HG02943 (cell line): ENCODE measurements around the gene TTC12.

Experiments
- ATAC-seq: cut with Tn5 transposase; IDR thresholded peaks from one replicate; pipeline ENCODE4 v1.9.1; 2021; ENCODE audit warnings: mild to moderate bottlenecking, low read depth, moderate library complexity; ENCODE audit not compliant: unreplicated experiment

The TTC12 gene

DNA sequence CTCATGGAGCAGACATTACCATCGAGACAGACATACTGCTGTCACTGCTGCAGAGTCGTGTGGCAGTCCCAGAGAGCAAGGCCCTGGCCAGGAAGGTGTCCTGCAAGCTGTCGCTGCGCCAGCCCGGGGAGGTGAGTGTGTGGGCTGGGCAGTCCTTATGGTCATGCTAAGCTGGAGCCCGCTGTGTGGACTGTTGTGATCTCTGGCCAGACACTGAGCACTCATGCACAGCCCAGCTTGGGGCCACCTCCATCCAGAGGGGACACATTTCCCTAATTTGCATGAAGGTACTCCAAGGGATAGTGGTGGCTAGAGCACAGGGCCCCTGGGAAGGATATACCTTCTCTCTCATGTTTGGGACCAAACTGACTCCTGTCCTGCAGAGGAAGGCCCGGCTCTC is 82.8 kb downstream of the TTC12 start:
- no peak for ATAC-seq

DNA sequence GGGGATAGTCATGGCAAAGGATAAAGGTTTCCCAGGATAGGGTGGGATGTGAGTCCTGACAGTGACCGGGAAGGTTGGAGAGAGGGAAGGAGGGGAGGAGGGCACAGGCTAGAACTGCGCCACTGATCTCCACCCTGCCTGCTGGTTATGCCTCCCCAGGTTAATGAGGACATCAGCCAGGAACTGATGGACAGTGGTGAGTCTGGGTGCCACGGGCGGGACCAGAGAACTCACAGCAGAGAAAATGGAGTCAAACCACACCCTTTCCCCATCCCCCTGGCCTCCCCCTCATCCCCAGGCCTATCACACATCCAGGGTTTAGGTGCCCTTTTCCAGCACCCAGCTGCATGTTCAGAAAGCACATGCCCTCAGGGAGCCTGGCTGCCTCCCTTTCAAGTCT is 83.4 kb downstream of the TTC12 start:
- ATAC-seq, result no peak

DNA sequence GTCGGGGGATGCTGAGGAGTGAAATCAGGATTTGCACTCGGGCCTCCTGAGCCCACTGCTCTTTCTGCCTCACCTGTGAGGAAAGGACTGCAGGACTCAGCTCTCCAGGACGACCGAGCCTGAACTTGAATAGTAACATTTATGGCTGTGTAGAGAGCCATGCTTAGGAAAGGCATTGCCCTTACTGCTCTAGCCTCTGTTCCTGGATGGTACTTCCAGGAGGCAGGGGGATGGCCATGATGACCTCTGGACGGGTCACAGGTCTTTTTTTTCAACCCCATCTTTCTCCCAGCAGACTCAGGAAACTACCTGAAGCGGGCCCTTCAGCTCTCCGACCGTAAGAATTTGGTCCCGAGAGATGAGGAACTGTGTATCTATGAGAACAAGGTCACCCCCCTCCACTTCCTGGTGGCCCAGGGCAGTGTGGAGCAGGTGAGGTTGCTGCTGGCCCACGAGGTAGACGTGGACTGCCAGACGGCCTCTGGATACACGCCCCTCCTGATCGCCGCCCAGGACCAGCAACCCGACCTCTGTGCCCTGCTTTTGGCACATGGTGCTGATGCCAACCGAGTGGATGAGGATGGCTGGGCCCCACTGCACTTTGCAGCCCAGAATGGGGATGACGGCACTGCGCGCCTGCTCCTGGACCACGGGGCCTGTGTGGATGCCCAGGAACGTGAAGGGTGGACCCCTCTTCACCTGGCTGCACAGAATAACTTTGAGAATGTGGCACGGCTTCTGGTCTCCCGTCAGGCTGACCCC is 84.5 kb downstream of the TTC12 start:
- no peak for ATAC-seq

DNA sequence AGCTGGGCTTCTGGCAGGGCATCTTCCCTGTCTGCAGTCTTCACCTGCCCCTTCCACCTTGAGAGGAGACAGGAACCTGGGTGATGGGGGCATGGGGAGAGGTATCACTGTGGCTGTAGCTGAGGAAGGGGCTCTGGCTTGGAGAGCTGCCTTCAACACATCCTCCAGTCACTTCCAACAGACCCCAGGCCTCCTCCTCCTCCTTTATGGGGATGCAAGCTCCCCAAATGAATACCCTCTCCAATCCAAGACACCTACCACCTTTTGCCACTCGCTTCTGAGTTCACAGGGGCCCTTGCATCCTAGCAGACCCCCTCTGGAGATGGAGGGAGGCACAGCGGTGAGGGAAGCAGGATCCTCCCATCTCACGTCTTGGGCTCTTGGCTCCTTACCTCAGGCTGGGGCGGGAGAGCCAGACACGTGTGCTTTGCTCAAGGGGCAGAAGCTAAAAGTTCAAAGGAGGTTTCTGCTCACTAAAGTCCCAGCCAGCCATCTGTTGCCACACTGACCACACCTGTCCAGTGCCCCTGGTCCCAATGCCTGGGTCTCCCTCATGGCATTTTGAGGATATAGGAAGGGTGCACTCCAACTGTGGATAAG is 86.3 kb downstream of the TTC12 start:
- ATAC-seq, result no peak

DNA sequence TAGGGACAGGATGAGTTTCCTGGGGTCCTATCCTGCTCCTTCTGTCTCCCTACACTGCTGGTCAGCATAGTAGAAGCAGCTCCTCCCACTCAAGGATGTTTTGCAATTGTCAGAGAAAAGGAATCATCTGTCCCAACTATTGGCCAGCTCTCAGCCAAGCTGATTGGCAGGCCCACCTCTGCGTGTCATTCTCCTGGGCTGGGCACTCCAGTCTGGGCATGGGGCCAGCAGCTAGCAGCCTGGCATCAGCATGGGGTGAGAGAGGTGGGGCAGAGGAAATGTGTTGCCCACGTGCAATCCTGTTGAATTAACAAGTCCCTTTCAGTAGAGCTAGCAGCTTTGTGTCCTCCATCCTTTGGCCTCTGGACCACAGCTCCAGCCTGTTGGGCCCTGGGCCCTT is 87.3 kb downstream of the TTC12 start:
- ATAC-seq, result no peak

DNA sequence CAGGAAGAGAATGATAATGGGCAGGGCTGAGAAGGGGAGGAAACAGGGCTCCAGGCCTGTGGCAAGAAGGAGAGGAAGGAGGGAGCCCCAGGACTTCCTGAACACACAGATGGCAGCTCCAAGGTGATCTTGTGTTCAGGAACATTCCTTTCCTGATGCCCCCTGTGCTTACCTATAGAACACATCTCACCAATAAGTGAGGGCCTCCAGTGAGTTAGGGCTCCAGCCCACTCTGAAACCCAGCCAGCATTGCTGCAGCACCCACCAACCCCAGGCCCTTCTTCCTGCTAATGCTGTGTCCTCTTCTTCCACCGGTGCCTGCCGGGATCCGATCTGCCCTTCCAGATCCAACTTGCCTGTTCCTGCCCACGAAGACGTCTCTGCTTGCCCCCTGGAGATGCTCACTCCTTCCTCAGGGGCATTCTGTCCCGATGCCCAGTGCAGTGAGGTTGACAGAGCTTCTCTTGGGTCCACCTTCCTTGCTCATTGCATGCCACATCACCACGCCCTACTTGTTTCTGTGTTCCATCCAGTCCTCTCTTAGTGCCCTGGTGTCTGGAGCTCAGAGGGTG is 90.6 kb downstream of the TTC12 start:
- ATAC-seq, result no peak

DNA sequence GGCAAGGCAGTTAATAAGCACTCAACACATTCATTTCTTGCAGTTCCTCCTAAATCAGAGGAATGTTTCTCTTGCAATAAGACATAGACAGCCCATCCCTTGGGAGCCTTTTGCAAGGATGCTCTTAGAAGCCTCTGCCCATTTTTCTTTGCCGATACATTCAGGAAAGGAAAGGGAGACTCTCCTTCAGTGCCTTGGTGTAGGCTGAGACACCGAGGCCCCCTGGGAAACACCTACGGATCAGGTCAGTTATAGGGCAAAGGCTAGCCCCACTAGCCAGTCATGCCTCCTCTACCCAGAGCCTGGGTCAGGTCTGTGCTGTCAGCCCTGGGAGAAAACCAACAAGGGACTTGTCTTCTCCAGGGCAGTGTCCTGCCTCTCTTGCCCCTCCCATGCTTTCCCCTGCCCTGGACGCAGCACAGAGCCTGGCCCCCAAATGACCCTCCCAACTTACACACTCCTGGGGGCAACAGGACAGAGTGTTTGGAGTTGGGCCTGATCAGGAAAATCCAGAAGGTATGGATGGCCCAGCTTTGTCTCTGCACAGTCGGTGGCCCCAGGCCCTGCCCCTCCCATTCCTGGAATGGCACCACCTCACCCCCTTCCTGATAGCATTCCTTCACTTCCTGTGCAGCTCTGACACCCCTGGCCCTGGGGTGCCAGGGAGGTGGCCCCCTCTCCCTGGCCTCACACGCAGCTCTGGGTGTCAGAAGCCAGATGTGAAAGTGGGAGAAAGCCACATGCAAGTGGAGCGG is 91.5 kb downstream of the TTC12 start:
- no peak for ATAC-seq

DNA sequence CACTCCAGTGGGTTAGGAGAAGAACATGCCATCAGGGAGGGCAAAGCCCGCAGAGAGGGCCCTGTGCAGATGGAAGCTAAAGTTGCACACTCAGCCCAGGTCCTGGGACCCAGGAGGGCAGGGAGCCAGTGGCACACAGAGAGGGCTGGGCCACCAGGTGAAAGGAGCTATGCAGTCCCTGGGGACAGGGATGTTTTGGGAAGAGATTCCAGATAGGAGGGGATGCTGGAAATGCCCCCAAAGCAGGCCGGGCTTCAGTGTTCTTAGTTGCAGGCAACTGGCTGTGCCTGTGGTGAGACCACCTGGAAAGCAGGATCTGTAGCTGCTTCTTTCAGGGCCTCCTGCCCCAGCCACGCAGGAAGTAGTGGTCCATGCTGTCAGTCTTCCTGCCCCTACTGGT is 92.8 kb downstream of the TTC12 start:
- ATAC-seq, result no peak

DNA sequence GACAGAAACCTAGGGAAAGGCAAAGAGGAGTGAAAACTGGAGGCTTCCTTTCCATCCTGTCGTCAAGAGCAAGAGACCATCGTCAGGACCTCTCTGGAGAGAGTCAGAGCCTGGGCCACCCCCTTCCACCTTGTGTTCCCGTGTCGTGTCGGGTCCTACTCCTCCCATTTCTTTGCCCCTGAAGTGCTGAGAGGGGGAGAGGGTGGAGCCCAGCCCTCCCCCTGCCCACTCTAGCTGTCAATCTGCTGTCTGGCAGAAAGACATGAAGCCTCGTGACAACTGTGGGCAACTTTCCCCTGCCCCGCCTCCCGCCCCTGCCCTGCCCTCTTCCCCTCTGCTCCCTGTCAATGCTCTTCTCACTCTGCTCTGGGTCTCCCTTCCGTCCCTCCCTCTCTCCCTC is 93.8 kb downstream of the TTC12 start:
- ATAC-seq, result no peak

DNA sequence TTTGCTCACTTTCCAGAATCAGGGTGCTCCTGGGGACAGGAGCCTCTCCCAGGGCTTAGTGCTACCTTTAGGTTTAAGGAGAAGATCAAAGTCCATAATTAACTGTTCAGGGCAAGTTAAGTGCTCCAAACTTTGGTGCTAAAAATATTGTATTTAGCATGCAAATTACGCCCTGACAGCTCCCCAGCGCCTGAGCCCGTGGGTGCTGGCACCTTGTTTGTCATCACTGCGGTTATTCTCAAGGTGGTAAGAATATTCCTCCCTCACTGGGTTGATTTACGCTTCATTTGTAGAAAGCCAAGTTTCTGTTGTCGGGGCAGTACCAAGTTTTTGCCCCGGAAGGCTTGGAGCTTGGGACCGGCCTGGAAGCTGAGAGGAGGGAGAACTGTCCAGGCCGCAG is 94.5 kb downstream of the TTC12 start:
- no peak for ATAC-seq

DNA sequence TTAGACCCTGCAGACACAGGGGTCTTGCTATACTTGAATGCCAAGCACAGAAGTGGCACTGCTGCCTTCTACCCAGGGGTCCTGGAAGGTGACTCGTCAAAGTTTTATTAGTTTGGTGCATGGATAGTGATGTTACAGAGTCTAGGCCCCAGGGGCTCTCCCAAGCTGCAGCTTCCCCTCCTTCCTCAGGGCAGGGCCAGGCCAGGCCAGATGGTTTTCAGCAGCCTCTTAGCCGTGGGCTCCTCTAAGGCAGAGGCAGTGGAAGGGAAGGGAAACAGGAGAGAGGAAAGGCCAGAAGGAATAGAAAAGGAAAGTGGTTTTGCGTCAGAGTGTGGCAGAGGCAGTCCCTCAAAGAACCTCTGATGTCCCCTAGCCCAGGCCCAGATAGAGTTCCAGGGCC is 95.1 kb downstream of the TTC12 start:
- ATAC-seq, result no peak

DNA sequence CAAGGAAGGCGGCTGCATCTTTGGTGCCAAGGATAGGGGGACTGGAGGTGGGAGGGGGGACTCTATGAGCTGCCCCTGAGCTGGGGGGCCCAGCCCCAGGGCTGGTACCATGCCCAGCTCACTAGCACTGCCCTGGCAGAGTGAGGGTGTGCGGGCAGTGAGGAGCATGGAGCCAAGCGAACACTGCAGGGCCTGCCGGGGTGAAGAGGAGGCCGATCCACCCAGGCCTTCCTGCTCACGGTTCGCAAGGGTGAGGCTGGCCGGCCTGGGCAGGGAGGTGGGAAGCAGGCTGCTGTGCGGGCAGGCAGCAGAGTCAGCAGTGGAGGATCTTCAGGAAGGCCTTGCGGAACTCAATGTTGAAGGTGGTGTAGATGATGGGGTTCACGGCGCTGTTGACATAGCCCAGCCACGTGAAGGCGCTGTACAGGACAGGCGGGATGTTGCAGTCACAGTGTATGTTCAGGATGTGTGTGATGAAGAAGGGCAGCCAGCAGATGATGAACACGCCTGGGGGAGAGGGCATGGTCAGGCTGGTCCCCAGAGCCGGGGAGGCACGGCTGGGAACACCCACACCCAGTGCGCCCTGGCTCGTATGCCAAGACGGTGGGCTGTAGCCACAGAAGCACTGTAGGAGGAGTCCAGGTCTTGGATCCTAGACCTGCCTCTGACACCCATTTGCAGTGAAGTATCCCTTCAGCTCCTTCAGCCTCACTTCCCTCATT is 96.2 kb downstream of the TTC12 start:
- ATAC-seq, result no peak

DNA sequence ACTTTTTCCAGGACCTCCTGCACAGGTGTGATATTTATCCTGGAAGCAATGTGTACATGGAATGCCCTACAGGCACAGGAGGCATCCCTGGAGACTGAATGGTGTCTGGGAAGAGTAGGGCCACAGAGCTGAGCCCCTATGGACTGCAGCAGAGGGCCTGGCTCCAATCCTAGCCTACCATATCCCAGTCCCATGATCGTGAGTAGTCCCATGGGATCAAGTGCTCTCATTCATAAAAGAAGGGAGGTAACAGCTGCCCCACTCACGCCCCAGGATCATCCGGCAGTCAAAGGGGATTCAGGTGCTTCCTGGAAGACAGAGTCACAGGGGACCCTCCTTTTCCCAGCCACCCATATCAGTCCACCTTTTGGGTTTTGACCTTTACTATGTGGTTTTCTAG is 97.2 kb downstream of the TTC12 start:
- no peak for ATAC-seq

DNA sequence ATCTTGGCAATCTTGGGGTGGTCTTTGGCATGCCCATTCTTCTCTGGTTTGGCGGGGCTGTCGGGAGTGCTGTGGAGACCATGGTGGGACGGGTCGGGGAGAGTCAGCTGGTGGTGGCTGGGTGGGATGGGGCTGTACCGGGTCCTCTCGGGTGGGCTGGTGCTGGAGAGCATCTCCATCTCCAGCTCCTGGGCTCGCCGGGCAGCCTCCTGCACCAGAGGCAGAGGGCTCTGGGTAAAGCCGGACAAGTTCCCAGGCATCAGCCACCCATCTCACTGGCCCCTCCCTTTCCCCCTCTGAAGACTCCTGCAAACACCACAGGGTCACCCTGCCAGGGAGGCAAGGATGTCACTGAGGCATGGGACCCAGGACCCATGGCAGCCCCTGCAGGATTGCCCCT is 98.3 kb downstream of the TTC12 start:
- no peak for ATAC-seq

DNA sequence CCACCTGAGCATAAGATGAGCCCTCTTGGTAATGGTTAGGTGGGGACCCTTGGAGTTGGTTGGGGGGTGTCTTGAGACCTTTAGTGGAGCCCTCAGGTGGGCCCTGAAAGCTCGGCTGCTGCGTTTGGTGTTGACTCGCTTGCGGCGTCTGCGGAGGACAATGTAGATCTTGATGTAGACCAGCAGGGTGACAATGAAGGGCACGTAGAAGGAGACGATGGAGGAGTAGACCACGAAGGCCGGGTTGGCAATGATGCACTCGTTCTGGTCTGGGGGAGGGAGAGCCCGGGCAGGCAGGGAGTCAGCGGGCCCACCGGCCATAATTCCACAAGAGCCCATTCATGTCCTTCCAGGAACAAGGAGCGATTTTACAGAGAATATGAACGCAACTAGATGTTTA is 101.0 kb downstream of the TTC12 start:
- no peak for ATAC-seq
